Astrocyte of the spinal cord (primary cell): Measurements from ENCODE around the gene SYT3.
A peak's percentile ranks its signal among the peaks of the same experiment; 100 is the strongest.

ENCODE experiments used
- DNase-seq: peaks from one replicate; pipeline ENCODE4 v3.0.0; 2011; ENCODE audit warnings: low read depth, low spot score
- H3K4me3 ChIP-seq: 2 replicates; pipeline ENCODE4 v1.5.1; 2011; ENCODE audit warnings: low read depth, mild to moderate bottlenecking, low read length, moderate library complexity
- CTCF ChIP-seq: IDR thresholded peaks from 2 replicates; pipeline ENCODE4 v1.5.1; 2012; ENCODE audit warnings: low read depth, mild to moderate bottlenecking, low read length, inconsistent platforms
- in situ Hi-C: cut with HindIII; loops from 2 replicates; pipeline ENCODE4 v1.10.0; 2017; ENCODE audit warnings: low sequenced_read_pairs

Gene SYT3

GRCh38 chr19:50649433-50650391 lies 10.0 kb upstream of the SYT3 start, which contains the start of gene C19orf81:
Gene C19orf81, plus strand, starts transcription at chr19:50649445. Its CDS starts 0 bp downstream, at chr19:50649445.
- no peak within 1 kb of the TSS for H3K4me3 ChIP-seq
- in situ Hi-C loops: no loop called here
- no peak for TF ChIP-seq CTCF
- no peak for DNase-seq

- DNase-seq: no peak
- in situ Hi-C loops: no loop called here
- no peak for TF ChIP-seq CTCF
- H3K4me3 ChIP-seq: no peak overlapping the region
Measured at GRCh38 chr19:50648659-50649058, 9.0 kb upstream of the SYT3 start.

- no peak for TF ChIP-seq CTCF
- in situ Hi-C loops: no loop called here
- DNase-seq: no peak
- H3K4me3 ChIP-seq: no peak overlapping the region
Measured at GRCh38 chr19:50647879-50648615, 8.4 kb upstream of the SYT3 start.

- DNase-seq: peak; percentile 7
- in situ Hi-C loops: no loop called here
Measured at GRCh38 chr19:50646074-50646807, 6.6 kb upstream of the SYT3 start.

GRCh38 chr19:50645107-50645506 lies 5.4 kb upstream of the SYT3 start:
- no peak for TF ChIP-seq CTCF
- in situ Hi-C loops: no loop called here

More at GRCh38 chr19:50646074-50646807, 6.6 kb upstream of the SYT3 start:
- TF ChIP-seq CTCF: no peak
- no peak overlapping the region for H3K4me3 ChIP-seq

GRCh38 chr19:50644315-50644915 lies 4.7 kb upstream of the SYT3 start:
- no peak overlapping the region for H3K4me3 ChIP-seq
- TF ChIP-seq CTCF: no peak
- DNase-seq: no peak
- in situ Hi-C loops: no loop called here

More at GRCh38 chr19:50645107-50645506, 5.4 kb upstream of the SYT3 start:
- DNase-seq: no peak
- H3K4me3 ChIP-seq: no peak overlapping the region
